H9 (cell line): ENCODE results near the gene NPC1. TPM values are rescaled to one million over a fixed set of nuclear protein-coding genes. Genes with fewer than 3 reads are reported as not detected.

Experiments
- DNase-seq: peaks from one replicate; pipeline ENCODE4 v3.0.0-alpha.2; 2017
- H2AFZ ChIP-seq: one replicate; pipeline ENCODE4 v1.6.1; 2013; ENCODE audit warnings: mild to moderate bottlenecking, low read length, control low read depth, moderate library complexity
- H2AK5ac ChIP-seq: 2 replicates; pipeline ENCODE4 v1.6.1; 2013; ENCODE audit warnings: low read length, control low read depth, mixed read lengths; ENCODE audit not compliant: insufficient read length
- H2BK120ac ChIP-seq: one replicate; pipeline ENCODE4 v1.6.1; 2013; ENCODE audit warnings: low read depth, mild to moderate bottlenecking, low read length, control low read depth, inconsistent platforms; ENCODE audit not compliant: poor library complexity, severe bottlenecking
- H2BK12ac ChIP-seq: 2 replicates; pipeline ENCODE4 v1.6.1; 2013; ENCODE audit warnings: low read length, control low read depth, mixed read lengths, low read depth; ENCODE audit not compliant: insufficient read length
- H2BK15ac ChIP-seq: 2 replicates; pipeline ENCODE4 v1.6.1; 2013; ENCODE audit warnings: low read depth, low read length, control low read depth
- H2BK20ac ChIP-seq: one replicate; pipeline ENCODE4 v1.6.1; 2013; ENCODE audit warnings: low read depth, mild to moderate bottlenecking, low read length, control low read depth, inconsistent platforms; ENCODE audit not compliant: poor library complexity, severe bottlenecking
- H2BK5ac ChIP-seq: 2 replicates; pipeline ENCODE4 v1.6.1; 2013; ENCODE audit warnings: low read length, control low read depth, mixed read lengths; ENCODE audit not compliant: insufficient read length
- H3K14ac ChIP-seq: 2 replicates; pipeline ENCODE4 v1.6.1; 2013; ENCODE audit warnings: low read length, control low read depth; ENCODE audit not compliant: insufficient read depth
- H3K18ac ChIP-seq: 2 replicates; pipeline ENCODE4 v1.6.1; 2013; ENCODE audit warnings: low read depth, mild to moderate bottlenecking, mixed read lengths, low read length, control low read depth; ENCODE audit not compliant: insufficient read length
- H3K23ac ChIP-seq: 2 replicates; pipeline ENCODE4 v1.6.1; 2013; ENCODE audit warnings: low read length, control low read depth, mixed read lengths, low read depth; ENCODE audit not compliant: insufficient read length
- H3K23me2 ChIP-seq: 2 replicates; pipeline ENCODE4 v1.6.1; 2013; ENCODE audit warnings: low read depth, mild to moderate bottlenecking, mixed read lengths, low read length, control low read depth; ENCODE audit not compliant: insufficient read length, poor library complexity, severe bottlenecking
- H3K27ac ChIP-seq: 2 replicates; pipeline ENCODE4 v1.5.1; 2013; ENCODE audit warnings: low read length, control low read depth, mixed read lengths, low read depth; ENCODE audit not compliant: insufficient read length
- H3K27me3 ChIP-seq: 2 replicates; pipeline ENCODE4 v1.6.1; 2013; ENCODE audit warnings: low read length, control low read depth, inconsistent platforms; ENCODE audit not compliant: insufficient read depth
- H3K4ac ChIP-seq: 2 replicates; pipeline ENCODE4 v1.6.1; 2013; ENCODE audit warnings: low read depth, mild to moderate bottlenecking, control low read depth, inconsistent platforms, low read length, moderate library complexity
- H3K4me1 ChIP-seq: 2 replicates; pipeline ENCODE4 v1.6.1; 2013; ENCODE audit warnings: low read length, control low read depth, inconsistent platforms; ENCODE audit not compliant: insufficient read depth
- H3K4me2 ChIP-seq: 2 replicates; pipeline ENCODE4 v1.6.1; 2013; ENCODE audit warnings: low read length, control low read depth, mixed read lengths; ENCODE audit not compliant: insufficient read length, insufficient read depth
- H3K56ac ChIP-seq: 2 replicates; pipeline ENCODE4 v1.6.1; 2013; ENCODE audit warnings: low read depth, mild to moderate bottlenecking, mixed read lengths, low read length, control low read depth; ENCODE audit not compliant: insufficient read length
- H3K79me1 ChIP-seq: 2 replicates; pipeline ENCODE4 v1.6.1; 2013; ENCODE audit warnings: low read depth, mild to moderate bottlenecking, moderate library complexity, low read length, control low read depth, inconsistent platforms; ENCODE audit not compliant: insufficient read depth, poor library complexity, severe bottlenecking
- H3K79me2 ChIP-seq: 2 replicates; pipeline ENCODE4 v1.6.1; 2013; ENCODE audit warnings: low read length, control low read depth, inconsistent platforms; ENCODE audit not compliant: insufficient read depth
- H3K9ac ChIP-seq: 2 replicates; pipeline ENCODE4 v1.6.1; 2013; ENCODE audit warnings: low read length, control low read depth, mixed read lengths; ENCODE audit not compliant: insufficient read length; ENCODE audit errors: extremely low read depth
- H3K9me3 ChIP-seq: one replicate; pipeline ENCODE4 v1.6.1; 2013; ENCODE audit warnings: low read depth, low read length, inconsistent platforms; ENCODE audit not compliant: control insufficient read depth
- H3T11ph ChIP-seq: one replicate; pipeline ENCODE4 v1.6.1; 2013; ENCODE audit warnings: mild to moderate bottlenecking, low read length, control low read depth, inconsistent platforms
- H4K20me1 ChIP-seq: one replicate; pipeline ENCODE4 v1.6.1; 2013; ENCODE audit not compliant: control insufficient read depth, insufficient read length, insufficient read depth
- H4K5ac ChIP-seq: 2 replicates; pipeline ENCODE4 v1.6.1; 2013; ENCODE audit warnings: low read depth, mild to moderate bottlenecking, mixed read lengths, low read length, control low read depth; ENCODE audit not compliant: insufficient read length
- H4K8ac ChIP-seq: replicated peaks from 2 replicates; pipeline ENCODE4 v1.6.1; 2013; ENCODE audit warnings: low read length, control low read depth, mixed read lengths, low read depth; ENCODE audit not compliant: insufficient read length
- H4K91ac ChIP-seq: 2 replicates; pipeline ENCODE4 v1.6.1; 2013; ENCODE audit warnings: low read depth, mild to moderate bottlenecking, moderate library complexity, mixed read lengths, low read length, control low read depth; ENCODE audit not compliant: insufficient read length
- H3K27ac Mint-ChIP-seq, 3 experiments: 2 replicates in 2 of 3; 3 replicates in 1 of 3; pipeline ENCODE4 v1.8.0; 2020 to 2021; ENCODE audit warnings: mixed read lengths in 3 of 3, mild to moderate bottlenecking in 1 of 3, moderate library complexity in 1 of 3
- H3K27me3 Mint-ChIP-seq: 2 replicates; pipeline ENCODE4 v1.8.0; 2021; ENCODE audit warnings: low read depth, mild to moderate bottlenecking, moderate library complexity, mixed read lengths
- H3K36me3 Mint-ChIP-seq, 3 experiments: 2 replicates in 2 of 3; 3 replicates in 1 of 3; pipeline ENCODE4 v1.8.0; 2020 to 2021; ENCODE audit warnings: low read depth in 3 of 3, mixed read lengths in 3 of 3; ENCODE audit not compliant: insufficient read depth in 1 of 3
- H3K4me1 Mint-ChIP-seq, 2 experiments: 2 replicates each; pipeline ENCODE4 v1.8.0; 2020; ENCODE audit warnings: mixed read lengths in 2 of 2
- H3K4me3 Mint-ChIP-seq, 2 experiments: 2 replicates in 1 of 2; 3 replicates in 1 of 2; pipeline ENCODE4 v1.8.0; 2020 to 2021; ENCODE audit warnings: mild to moderate bottlenecking in 2 of 2, mixed read lengths in 2 of 2, moderate library complexity in 1 of 2
- H3K9me3 Mint-ChIP-seq, 2 experiments: 2 replicates in 1 of 2; 3 replicates in 1 of 2; pipeline ENCODE4 v1.8.0; 2020; ENCODE audit warnings: mild to moderate bottlenecking in 2 of 2, mixed read lengths in 2 of 2, moderate library complexity in 1 of 2
- CTCF ChIP-seq: fragments of 200-600 bp; sonication (generic); conservative IDR thresholded peaks from 3 replicates; pipeline ENCODE4 v1.8.0; 2021; ENCODE audit warnings: antibody characterized with exemption, mild to moderate bottlenecking
- WGBS: extraction: QIAGEN DNeasy Blood & Tissue Kit; methylation state at CpG from one replicate; pipeline ENCODE4 v1.1.7; 2013; ENCODE audit warnings: missing lambda C conversion rate, low lambda C conversion rate, mixed read lengths; ENCODE audit not compliant: insufficient read length; ENCODE audit errors: extremely low coverage; 5-methylcytosine and 5-hydroxymethylcytosine counted together
- total RNA-seq: library from RNA; stranded (reverse); gene quantifications from 2 replicates; pipeline ENCODE4 v1.2.1, GENCODE V29; 2021

Gene NPC1
- total RNA-seq, 1 experiment from 2014 or later: 24.2 TPM

- no peak for DNase-seq
- H3K36me3 Mint-ChIP-seq: peaks cover 23 to 87% (median 62%) of the 10 kb centered on the region in 3 experiments
- no peaks in the 10 kb centered on the region for H3K9me3 Mint-ChIP-seq
- no peak overlapping the region for H2BK120ac ChIP-seq
- H3K4ac ChIP-seq: no peak overlapping the region
- H3K4me1 ChIP-seq: no peaks in the 10 kb centered on the region
- no peaks in the 10 kb centered on the region for H3K4me1 Mint-ChIP-seq
- no peak overlapping the region for H4K5ac ChIP-seq
- no peak overlapping the region for H3K23ac ChIP-seq
- no peaks in the 10 kb centered on the region for H3K9me3 ChIP-seq
- H3K14ac ChIP-seq: no peak overlapping the region
- no peak overlapping the region; a peak in 1 of 7 replicates for H3K27ac Mint-ChIP-seq
- no CpG with 5 or more reads among the region's 3 CpGs for WGBS
- no peaks in the 10 kb centered on the region for H4K20me1 ChIP-seq
- no peaks in the 10 kb centered on the region for H3K27me3 Mint-ChIP-seq
- no peak overlapping the region for H3K18ac ChIP-seq
- no peak overlapping the region for H3K4me2 ChIP-seq
- no peak overlapping the region for H2BK12ac ChIP-seq
- no peak overlapping the region for H2AK5ac ChIP-seq
- no peak overlapping the region for H3K27ac ChIP-seq
- no peak overlapping the region for H3T11ph ChIP-seq
- no peak overlapping the region for H3K9ac ChIP-seq
- H4K8ac ChIP-seq: no peak overlapping the region
- no peak overlapping the region for H3K56ac ChIP-seq
- no peak overlapping the region for H2AFZ ChIP-seq
- no peak overlapping the region for H3K4me3 Mint-ChIP-seq
- TF ChIP-seq CTCF: no peak
- H3K23me2 ChIP-seq: no peaks in the 10 kb centered on the region
- H4K91ac ChIP-seq: no peak overlapping the region
- no peaks in the 10 kb centered on the region for H3K79me2 ChIP-seq
- H3K27me3 ChIP-seq: no peaks in the 10 kb centered on the region
- no peak overlapping the region for H2BK20ac ChIP-seq
- H2BK15ac ChIP-seq: no peak overlapping the region
- H2BK5ac ChIP-seq: no peak overlapping the region
- H3K79me1 ChIP-seq: no peaks in the 10 kb centered on the region
Measured at GRCh38 chr18:23551978-23552377, 34.3 kb downstream of the NPC1 start.
